ENCODE data around the gene MYO18B. TPM values are rescaled to one million over a fixed set of nuclear protein-coding genes. Genes with fewer than 3 reads are reported as not detected.

The MYO18B gene
- polyA plus RNA-seq, 1 donor (not counting 4 experiments of a cell fraction or from before 2014, with no cell fraction given): not detected

DNA sequence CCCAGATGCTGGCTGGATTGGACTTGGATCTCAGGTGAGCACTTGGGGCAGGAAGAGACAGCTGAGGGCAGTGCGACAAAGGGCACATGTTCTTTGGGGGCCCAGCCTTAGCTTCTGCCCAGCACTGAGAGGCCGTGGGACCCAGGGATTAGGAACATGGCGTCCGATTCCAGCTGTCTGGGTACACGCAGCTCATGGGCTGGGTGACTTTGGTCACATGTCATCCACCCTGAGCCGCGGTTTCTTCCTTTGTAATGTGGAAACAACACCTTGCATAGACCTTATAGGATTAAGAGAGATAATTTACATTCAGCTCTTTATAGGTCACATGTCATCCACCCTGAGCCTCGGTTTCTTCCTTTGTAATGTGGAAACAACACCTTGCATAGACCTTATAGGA lies 39.8 kb downstream of the MYO18B start:
- dilution Hi-C loops (cut with MboI; ENCODE audit: extremely low pct_ligation_motif_present, low sequenced_read_pairs): no loop called here
- no peak overlapping the region for H3K4me3 ChIP-seq (ENCODE audit: control insufficient read depth in 2 of 3, extremely low read depth in 1 of 3, insufficient read depth in 2 of 3, low read depth in 1 of 3, low read length in 3 of 3)
- H4K20me1 ChIP-seq (ENCODE audit: control insufficient read depth, extremely low read depth, insufficient read depth, low read length): no peaks in the 10 kb centered on the region
- no peak overlapping the region for H3K27ac ChIP-seq (ENCODE audit: control insufficient read depth, insufficient read depth, low read length)
- no peak overlapping the region for H2AFZ ChIP-seq (ENCODE audit: control insufficient read depth, low read length)
- no peaks in the 10 kb centered on the region for H3K27me3 ChIP-seq (ENCODE audit: control insufficient read depth, extremely low read depth, insufficient read depth, low read length)
- FAIRE-seq: no peak
- H3K9me3 ChIP-seq (ENCODE audit: control insufficient read depth, low read depth, low read length): no peaks in the 10 kb centered on the region
- no peaks in the 10 kb centered on the region for H3K79me2 ChIP-seq (ENCODE audit: control insufficient read depth, insufficient read depth, low read length)
- H3K36me3 ChIP-seq (ENCODE audit: control insufficient read depth in 2 of 2, extremely low read depth in 1 of 2, insufficient read depth in 2 of 2, low read length in 2 of 2): no peaks in the 10 kb centered on the region
- no peak for TF ChIP-seq EZH2 (IDR thresholded peaks at IDR 0.05; ENCODE audit: low read length)
- TF ChIP-seq, protein P1, sequence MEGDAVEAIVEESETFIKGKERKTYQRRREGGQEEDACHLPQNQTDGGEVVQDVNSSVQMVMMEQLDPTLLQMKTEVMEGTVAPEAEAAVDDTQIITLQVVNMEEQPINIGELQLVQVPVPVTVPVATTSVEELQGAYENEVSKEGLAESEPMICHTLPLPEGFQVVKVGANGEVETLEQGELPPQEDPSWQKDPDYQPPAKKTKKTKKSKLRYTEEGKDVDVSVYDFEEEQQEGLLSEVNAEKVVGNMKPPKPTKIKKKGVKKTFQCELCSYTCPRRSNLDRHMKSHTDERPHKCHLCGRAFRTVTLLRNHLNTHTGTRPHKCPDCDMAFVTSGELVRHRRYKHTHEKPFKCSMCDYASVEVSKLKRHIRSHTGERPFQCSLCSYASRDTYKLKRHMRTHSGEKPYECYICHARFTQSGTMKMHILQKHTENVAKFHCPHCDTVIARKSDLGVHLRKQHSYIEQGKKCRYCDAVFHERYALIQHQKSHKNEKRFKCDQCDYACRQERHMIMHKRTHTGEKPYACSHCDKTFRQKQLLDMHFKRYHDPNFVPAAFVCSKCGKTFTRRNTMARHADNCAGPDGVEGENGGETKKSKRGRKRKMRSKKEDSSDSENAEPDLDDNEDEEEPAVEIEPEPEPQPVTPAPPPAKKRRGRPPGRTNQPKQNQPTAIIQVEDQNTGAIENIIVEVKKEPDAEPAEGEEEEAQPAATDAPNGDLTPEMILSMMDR (optimal IDR thresholded peaks at IDR 0.05 in 1 of 3, IDR thresholded peaks at IDR 0.05 in 1 of 3, conservative IDR thresholded peaks at IDR 0.05 in 1 of 3; ENCODE audit: extremely low read depth in 1 of 3, insufficient read depth in 2 of 3, low read length in 3 of 3): no peak
- no peak overlapping the region for H3K9ac ChIP-seq (ENCODE audit: control insufficient read depth, extremely low read depth, insufficient read depth, low read length)
- DNase-seq (ENCODE audit: low read depth, low spot score): no peak
- H3K9me1 ChIP-seq (ENCODE audit: control insufficient read depth, extremely low read depth, insufficient read depth, low read length): no peaks in the 10 kb centered on the region
- H3K4me2 ChIP-seq (ENCODE audit: control insufficient read depth, extremely low read depth, insufficient read depth, low read depth, low read length): no peak overlapping the region
- no peaks in the 10 kb centered on the region for H3K4me1 ChIP-seq (ENCODE audit: control insufficient read depth, extremely low read depth, insufficient read depth, low read length)

DNA sequence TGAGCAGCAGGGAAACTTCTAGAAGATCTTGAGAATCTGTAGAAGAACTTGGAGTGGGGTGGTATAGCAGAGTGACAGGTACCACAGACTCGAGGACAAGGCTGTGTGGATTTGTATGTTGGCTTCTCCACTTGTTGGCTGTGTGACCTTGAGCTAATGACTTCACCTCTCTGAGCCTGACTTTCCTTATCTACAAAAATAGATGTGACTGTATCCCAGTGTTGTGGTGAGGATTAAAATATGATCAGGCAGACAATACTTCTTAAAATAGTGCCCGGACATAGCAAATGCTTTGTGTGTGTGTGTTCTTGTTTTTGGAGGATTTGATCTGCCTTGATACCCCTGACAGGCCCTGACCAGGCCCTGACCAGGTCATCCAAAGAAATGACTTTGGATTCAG lies 40.8 kb downstream of the MYO18B start:
- Histone ChIP-seq H2AFZ (ENCODE audit: control insufficient read depth, low read length) (no peak overlapping the region), H3K79me2 (ENCODE audit: control insufficient read depth, insufficient read depth, low read length) (no peaks in the 10 kb centered on the region), H3K4me2 (ENCODE audit: control insufficient read depth, extremely low read depth, insufficient read depth, low read depth, low read length) (no peak overlapping the region), H3K36me3 (ENCODE audit: control insufficient read depth in 2 of 2, extremely low read depth in 1 of 2, insufficient read depth in 2 of 2, low read length in 2 of 2) (no peaks in the 10 kb centered on the region), H3K9me3 (ENCODE audit: control insufficient read depth, low read depth, low read length) (no peaks in the 10 kb centered on the region), H3K27me3 (ENCODE audit: control insufficient read depth, extremely low read depth, insufficient read depth, low read length) (no peaks in the 10 kb centered on the region), H4K20me1 (ENCODE audit: control insufficient read depth, extremely low read depth, insufficient read depth, low read length) (no peaks in the 10 kb centered on the region), H3K9me1 (ENCODE audit: control insufficient read depth, extremely low read depth, insufficient read depth, low read length) (no peaks in the 10 kb centered on the region), H3K27ac (ENCODE audit: control insufficient read depth, insufficient read depth, low read length) (no peak overlapping the region), H3K4me3 (ENCODE audit: control insufficient read depth in 2 of 3, extremely low read depth in 1 of 3, insufficient read depth in 2 of 3, low read depth in 1 of 3, low read length in 3 of 3) (no peak overlapping the region), H3K4me1 (ENCODE audit: control insufficient read depth, extremely low read depth, insufficient read depth, low read length) (no peaks in the 10 kb centered on the region), H3K9ac (ENCODE audit: control insufficient read depth, extremely low read depth, insufficient read depth, low read length) (no peak overlapping the region)
- TF ChIP-seq, protein P1 (optimal IDR thresholded peaks at IDR 0.05 in 1 of 3, IDR thresholded peaks at IDR 0.05 in 1 of 3, conservative IDR thresholded peaks at IDR 0.05 in 1 of 3; ENCODE audit: extremely low read depth in 1 of 3, insufficient read depth in 2 of 3, low read length in 3 of 3): no peak
- no peak for TF ChIP-seq EZH2 (IDR thresholded peaks at IDR 0.05; ENCODE audit: low read length)
- FAIRE-seq (no peak), DNase-seq (ENCODE audit: low read depth, low spot score) (no peak)
- dilution Hi-C loops (cut with MboI; ENCODE audit: extremely low pct_ligation_motif_present, low sequenced_read_pairs): no loop called here

Data from keratinocyte (primary cell).